ENCODE measurements around the gene CCM2L.

The CCM2L gene

DNA sequence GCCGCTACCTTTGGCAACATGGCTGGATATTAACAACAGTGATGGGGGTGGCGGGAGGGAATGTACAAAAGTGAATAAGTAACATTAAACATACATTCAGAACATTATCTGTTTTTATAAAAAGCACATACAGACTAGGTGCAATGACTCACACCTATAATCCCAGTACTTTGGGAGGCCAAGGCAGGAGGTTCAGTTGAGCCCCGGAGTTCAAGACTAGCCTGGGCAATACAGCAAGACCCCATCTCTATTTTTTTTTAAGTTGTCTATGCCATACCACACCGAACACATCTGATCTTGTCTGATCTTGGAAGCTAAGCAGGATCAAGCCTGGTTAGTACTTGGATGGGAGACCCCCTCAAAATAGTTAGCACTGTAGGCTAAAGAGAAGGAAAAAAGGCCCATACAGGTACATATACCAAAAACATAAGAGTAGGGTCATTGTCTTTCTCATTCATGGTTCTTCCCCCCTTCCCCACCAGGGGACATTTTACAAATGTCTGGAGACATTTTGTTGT, 40.1 kb downstream of the CCM2L start:
- Mint-ChIP-seq H3K27ac (peak overlapping the region; percentile 78), H3K36me3 (peaks cover 4% of the 10 kb centered on the region), H3K27me3 (no peaks in the 10 kb centered on the region), H3K4me3 (no peak overlapping the region), H3K4me1 (peaks cover 19% of the 10 kb centered on the region), H3K9me3 (no peaks in the 10 kb centered on the region)
- ATAC-seq (ENCODE audit: low read depth) (no peak), DNase-seq (ENCODE audit: low spot score in 2 of 2) (peak in 1 of 2 donors; percentile 20)

GRCh38 chr20:32050851-32051556, 40.8 kb downstream of the CCM2L start:
- peaks cover 19% of the 10 kb centered on the region for H3K4me1 Mint-ChIP-seq
- ATAC-seq (ENCODE audit: low read depth) (peak; percentile 22), DNase-seq (ENCODE audit: low spot score in 2 of 2) (no peak)
- peak overlapping the region; percentile 78 for H3K27ac Mint-ChIP-seq
- peak overlapping the region; percentile 95 for H3K4me3 Mint-ChIP-seq
- H3K9me3 Mint-ChIP-seq, result no peaks in the 10 kb centered on the region
- H3K27me3 Mint-ChIP-seq, result no peaks in the 10 kb centered on the region
- peaks cover 4% of the 10 kb centered on the region for H3K36me3 Mint-ChIP-seq

DNA sequence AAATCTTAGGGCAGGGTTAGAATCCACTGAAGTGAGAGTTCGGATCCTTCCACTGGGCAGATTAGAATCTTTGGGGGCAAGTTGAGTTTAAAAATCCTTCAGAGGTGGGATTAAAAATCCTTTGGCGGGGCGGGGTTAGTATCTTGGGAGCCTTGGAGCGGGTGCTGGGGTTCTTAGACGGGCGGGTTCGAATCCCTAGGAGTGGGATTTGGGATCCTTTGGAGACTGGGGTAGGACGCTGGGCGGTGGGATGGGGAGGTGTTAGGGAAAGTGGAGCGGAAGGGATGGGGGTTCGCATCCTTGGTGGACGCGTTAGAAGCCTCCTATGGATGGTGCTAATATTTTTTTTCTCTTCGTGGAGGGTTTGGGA, 41.5 kb downstream of the CCM2L start:
- DNase-seq (ENCODE audit: low spot score in 2 of 2) (no peak), ATAC-seq (ENCODE audit: low read depth) (no peak)
- peak overlapping the region; percentile 95 for H3K4me3 Mint-ChIP-seq
- peak overlapping the region; percentile 78 for H3K27ac Mint-ChIP-seq
- H3K9me3 Mint-ChIP-seq, result no peaks in the 10 kb centered on the region
- no peaks in the 10 kb centered on the region for H3K27me3 Mint-ChIP-seq
- peaks cover 19% of the 10 kb centered on the region for H3K4me1 Mint-ChIP-seq
- H3K36me3 Mint-ChIP-seq, result peaks cover 4% of the 10 kb centered on the region

DNA sequence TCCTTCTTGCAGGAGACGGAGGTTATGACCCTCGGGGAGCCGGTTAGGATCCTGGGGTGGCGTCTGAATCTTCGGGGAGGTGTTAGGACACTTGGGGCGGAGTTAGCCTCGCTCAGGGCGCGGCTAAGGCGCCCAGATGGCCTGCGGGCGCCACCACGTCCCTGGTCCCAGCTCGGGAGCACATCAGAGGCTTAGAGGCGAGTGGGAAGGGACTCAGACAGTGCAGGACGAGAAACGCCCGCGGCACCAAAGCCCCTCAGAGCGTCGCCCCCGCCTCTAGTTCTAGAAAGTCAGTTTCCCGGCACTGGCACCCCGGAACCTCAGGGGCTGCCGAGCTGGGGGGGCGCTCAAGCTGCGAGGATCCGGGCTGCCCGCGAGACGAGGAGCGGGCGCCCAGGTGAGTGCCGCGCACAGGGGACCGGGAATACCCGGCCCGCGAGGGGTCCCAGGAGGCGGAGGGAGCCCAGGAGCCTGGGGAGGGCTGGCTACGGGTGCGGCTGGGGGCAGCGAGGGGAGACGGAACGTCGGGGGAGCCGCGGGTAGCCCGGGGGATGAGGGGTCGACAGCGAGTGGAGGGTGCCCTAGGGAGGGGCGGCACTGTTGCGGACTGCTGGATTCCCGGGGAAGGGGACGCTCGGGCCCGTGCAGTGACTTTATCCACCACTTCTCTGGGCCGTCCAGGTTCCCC, 42.0 kb downstream of the CCM2L start, which contains the start of gene HCK:
Gene HCK (plus strand): TSS at position 153 of the 688 bp plus-strand sequence.
- Mint-ChIP-seq H3K4me1 (peaks cover 19% of the 10 kb centered on the region), H3K27me3 (no peaks in the 10 kb centered on the region), H3K36me3 (peaks cover 4% of the 10 kb centered on the region), H3K4me3 (peak within 1 kb of the TSS; percentile 95), H3K27ac (peak within 1 kb of the TSS; percentile 78), H3K9me3 (no peaks in the 10 kb centered on the region)
- ATAC-seq (ENCODE audit: low read depth) (peak; percentile 62), DNase-seq (ENCODE audit: low spot score in 2 of 2) (peak in 1 of 2 donors; percentile 35)

GRCh38 chr20:32052778-32053362, 42.6 kb downstream of the CCM2L start:
- peak; percentile 73 for ATAC-seq (ENCODE audit: low read depth)
- Mint-ChIP-seq H3K4me1 (peaks cover 22% of the 10 kb centered on the region), H3K36me3 (peaks cover 4% of the 10 kb centered on the region), H3K9me3 (no peaks in the 10 kb centered on the region), H3K27ac (peak overlapping the region; percentile 78), H3K4me3 (peak overlapping the region; percentile 95), H3K27me3 (no peaks in the 10 kb centered on the region)
- DNase-seq (ENCODE audit: low spot score in 2 of 2), result peak; percentile 28 to 38

DNA sequence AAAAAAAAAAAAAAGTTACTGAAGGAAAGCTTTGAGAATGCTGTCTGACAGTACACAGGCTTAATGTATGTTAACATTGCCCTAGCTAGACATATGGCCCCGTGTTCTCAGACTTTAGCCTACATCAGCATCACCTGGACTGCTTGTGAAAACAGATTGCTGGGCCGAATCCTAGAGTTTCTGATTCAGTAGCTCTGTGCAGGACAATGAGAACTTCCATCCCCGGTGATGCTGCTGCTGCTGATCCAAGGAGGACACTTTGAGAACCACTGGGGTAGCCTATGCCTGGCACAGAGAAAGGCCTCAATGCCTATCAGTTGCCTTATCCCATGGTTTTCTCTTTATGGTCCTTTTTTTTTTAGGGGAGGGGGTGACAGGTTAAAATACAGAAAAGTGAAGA, 43.4 kb downstream of the CCM2L start:
- peaks cover 22% of the 10 kb centered on the region for H3K4me1 Mint-ChIP-seq
- ATAC-seq (ENCODE audit: low read depth), result no peak
- no peak overlapping the region for H3K27ac Mint-ChIP-seq
- H3K36me3 Mint-ChIP-seq, result peaks cover 4% of the 10 kb centered on the region
- no peak for DNase-seq (ENCODE audit: low spot score in 2 of 2)
- no peaks in the 10 kb centered on the region for H3K9me3 Mint-ChIP-seq
- H3K4me3 Mint-ChIP-seq, result no peak overlapping the region
- no peaks in the 10 kb centered on the region for H3K27me3 Mint-ChIP-seq

GRCh38 chr20:32056708-32057483, 46.7 kb downstream of the CCM2L start:
- Mint-ChIP-seq H3K4me3 (no peak overlapping the region), H3K27me3 (no peaks in the 10 kb centered on the region), H3K36me3 (peaks cover 7% of the 10 kb centered on the region), H3K4me1 (peaks cover 21% of the 10 kb centered on the region), H3K9me3 (no peaks in the 10 kb centered on the region), H3K27ac (no peak overlapping the region)
- no peak for DNase-seq (ENCODE audit: low spot score in 2 of 2)
- no peak for ATAC-seq (ENCODE audit: low read depth)

DNA sequence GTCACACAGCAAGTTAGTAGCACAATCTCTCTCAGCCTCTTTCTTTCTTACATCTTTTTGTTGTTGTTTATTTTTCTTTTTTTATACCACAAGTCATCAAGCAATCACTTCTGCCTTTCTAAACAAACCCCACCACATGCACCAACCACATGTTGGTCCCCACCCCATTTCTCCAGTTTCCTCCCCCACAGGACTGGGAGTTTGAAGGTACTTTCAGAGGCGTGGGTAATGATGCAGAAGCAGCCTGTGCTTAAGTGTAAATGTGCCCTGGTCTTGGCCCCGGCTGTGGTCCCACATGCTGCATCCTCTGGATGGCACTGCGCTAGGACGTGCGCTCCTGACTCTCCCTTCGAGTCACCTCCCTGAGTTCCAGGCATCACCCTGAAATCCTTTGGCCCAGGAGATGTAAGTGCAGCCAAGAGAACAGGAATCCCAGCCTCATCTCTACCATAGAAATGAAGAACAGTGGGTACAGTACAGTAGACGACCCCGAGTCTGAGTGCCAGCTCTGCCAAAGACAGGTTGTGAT, 47.5 kb downstream of the CCM2L start:
- H3K9me3 Mint-ChIP-seq, result no peaks in the 10 kb centered on the region
- H3K36me3 Mint-ChIP-seq, result peaks cover 8% of the 10 kb centered on the region
- ATAC-seq (ENCODE audit: low read depth) (no peak), DNase-seq (ENCODE audit: low spot score in 2 of 2) (no peak)
- H3K27ac Mint-ChIP-seq, result no peak overlapping the region
- H3K27me3 Mint-ChIP-seq, result no peaks in the 10 kb centered on the region
- H3K4me3 Mint-ChIP-seq, result no peak overlapping the region
- H3K4me1 Mint-ChIP-seq, result peaks cover 23% of the 10 kb centered on the region

- Mint-ChIP-seq H3K27ac (peak overlapping the region; percentile 65), H3K36me3 (peaks cover 8% of the 10 kb centered on the region), H3K4me3 (no peak overlapping the region), H3K4me1 (peaks cover 23% of the 10 kb centered on the region), H3K9me3 (no peaks in the 10 kb centered on the region), H3K27me3 (no peaks in the 10 kb centered on the region)
- DNase-seq (ENCODE audit: low spot score in 2 of 2) (no peak), ATAC-seq (ENCODE audit: low read depth) (no peak)
Measured at GRCh38 chr20:32059189-32059588, 49.0 kb downstream of the CCM2L start.

DNA sequence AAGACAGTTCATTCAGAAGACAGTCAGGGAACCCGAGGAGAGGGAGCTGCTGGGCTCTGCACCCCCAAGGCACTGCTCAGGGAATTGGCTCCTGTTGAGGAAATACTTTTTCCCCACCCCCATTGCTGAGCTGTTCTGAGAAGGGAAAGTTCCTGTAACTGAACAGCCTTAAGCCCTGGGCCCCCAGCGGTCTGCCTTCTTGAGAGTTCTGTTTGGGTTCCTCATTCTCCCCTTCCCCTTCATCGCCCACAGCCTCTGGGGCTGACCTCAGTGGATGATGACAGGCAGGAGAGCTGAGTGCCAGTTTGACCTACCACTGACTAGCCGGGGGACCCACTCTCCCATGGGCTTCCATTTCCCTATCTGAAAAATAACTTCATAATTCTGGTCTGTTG, 52.5 kb downstream of the CCM2L start:
- peaks cover 30% of the 10 kb centered on the region for H3K4me1 Mint-ChIP-seq
- H3K27me3 Mint-ChIP-seq, result no peaks in the 10 kb centered on the region
- DNase-seq (ENCODE audit: low spot score in 2 of 2), result no peak
- no peaks in the 10 kb centered on the region for H3K9me3 Mint-ChIP-seq
- ATAC-seq (ENCODE audit: low read depth), result peak; percentile 63
- no peak overlapping the region for H3K27ac Mint-ChIP-seq
- no peak overlapping the region for H3K4me3 Mint-ChIP-seq
- peaks cover 8% of the 10 kb centered on the region for H3K36me3 Mint-ChIP-seq

DNA sequence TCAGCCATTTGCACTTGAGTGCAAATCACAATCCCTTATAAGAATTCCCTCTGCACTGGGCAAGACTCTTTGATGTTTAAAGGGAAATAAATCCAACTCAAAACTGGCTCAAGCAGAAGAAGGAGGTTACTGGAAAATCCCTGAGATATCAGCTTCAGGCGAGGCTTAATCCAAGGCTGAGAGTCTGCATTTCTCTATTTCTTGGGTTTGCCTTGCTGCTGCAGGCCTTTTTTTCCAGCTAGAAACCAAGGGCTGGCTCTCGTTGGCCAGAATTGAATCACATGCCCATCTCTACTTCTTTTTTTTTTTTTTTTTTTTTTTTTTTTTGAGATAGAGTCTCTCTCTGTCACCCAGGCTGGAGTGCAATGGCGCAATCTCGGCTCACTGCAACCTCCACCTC, 53.5 kb downstream of the CCM2L start:
- H3K27ac Mint-ChIP-seq, result no peak overlapping the region
- ATAC-seq (ENCODE audit: low read depth), result no peak
- H3K27me3 Mint-ChIP-seq, result no peaks in the 10 kb centered on the region
- H3K4me1 Mint-ChIP-seq, result peaks cover 29% of the 10 kb centered on the region
- H3K36me3 Mint-ChIP-seq, result peaks cover 8% of the 10 kb centered on the region
- DNase-seq (ENCODE audit: low spot score in 2 of 2), result no peak
- H3K9me3 Mint-ChIP-seq, result no peaks in the 10 kb centered on the region
- H3K4me3 Mint-ChIP-seq, result no peak overlapping the region

GRCh38 chr20:32064667-32065066, 54.4 kb downstream of the CCM2L start:
- H3K4me1 Mint-ChIP-seq, result peaks cover 29% of the 10 kb centered on the region
- DNase-seq (ENCODE audit: low spot score in 2 of 2), result no peak
- no peak overlapping the region for H3K4me3 Mint-ChIP-seq
- no peak overlapping the region for H3K27ac Mint-ChIP-seq
- H3K9me3 Mint-ChIP-seq, result no peaks in the 10 kb centered on the region
- ATAC-seq (ENCODE audit: low read depth), result no peak
- no peaks in the 10 kb centered on the region for H3K27me3 Mint-ChIP-seq
- H3K36me3 Mint-ChIP-seq, result peaks cover 8% of the 10 kb centered on the region

GRCh38 chr20:32067234-32067821, 57.1 kb downstream of the CCM2L start:
- Mint-ChIP-seq H3K4me3 (peak overlapping the region; percentile 25), H3K27ac (no peak overlapping the region), H3K4me1 (peaks cover 31% of the 10 kb centered on the region), H3K36me3 (peaks cover 5% of the 10 kb centered on the region), H3K9me3 (no peaks in the 10 kb centered on the region), H3K27me3 (no peaks in the 10 kb centered on the region)
- ATAC-seq (ENCODE audit: low read depth) (no peak), DNase-seq (ENCODE audit: low spot score in 2 of 2) (no peak)
